ENCODE measurements around the gene MEIOSIN. TPM values are rescaled to one million over a fixed set of nuclear protein-coding genes. Genes with fewer than 3 reads are reported as not detected.

Gene MEIOSIN
- total and polyA plus RNA-seq, 2 of the 4 experiments (the other 2 are of a cell fraction), result not detected

DNA sequence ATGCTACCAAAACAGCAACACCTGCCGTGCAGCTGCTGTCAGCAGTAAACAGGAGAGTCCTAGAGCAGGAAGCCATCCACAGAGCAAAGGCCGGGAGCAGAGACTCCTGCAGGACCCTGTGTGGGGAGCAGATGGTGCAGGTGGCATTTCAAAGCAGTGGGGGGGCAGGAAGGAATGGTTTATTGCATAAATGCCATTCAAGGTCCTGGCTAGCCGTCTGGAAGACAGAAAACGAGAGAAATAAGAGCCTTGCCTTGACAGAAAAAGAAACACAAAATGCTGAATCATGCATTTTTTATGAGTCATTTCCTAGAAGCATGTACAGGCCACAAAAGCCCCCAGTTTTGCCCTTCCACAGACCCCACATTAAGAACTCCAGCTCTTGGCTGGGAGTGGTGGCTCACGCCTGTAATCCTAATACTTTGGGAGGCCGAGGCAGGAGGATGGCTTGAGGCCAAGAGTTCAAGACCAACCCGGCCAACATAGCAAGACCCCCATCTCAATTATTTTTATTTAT is 76.5 kb downstream of the MEIOSIN start:
- H3K23ac ChIP-seq (ENCODE audit: low read depth, low read length), result 0 out of 2 replicates have a peak overlapping the region, but pooled peaks have one; percentile 66
- no peaks in the 10 kb centered on the region for H4K20me1 ChIP-seq (ENCODE audit: insufficient read depth, low read length)
- H2AK9ac ChIP-seq (replicated peaks; ENCODE audit: low read depth, low read length, poor library complexity), result no peak overlapping the region
- H4K91ac ChIP-seq (ENCODE audit: insufficient read depth, low read depth, low read length), result no peak overlapping the region; the same call in 1 of the 2 replicates
- H4K8ac ChIP-seq (ENCODE audit: low read depth in 2 of 2, low read length in 2 of 2), result peak overlapping the region in 1 of 2 experiments; percentile 79; a peak in 1 of 4 replicates
- peak overlapping the region; percentile 73 for H3K4ac ChIP-seq (ENCODE audit: low read depth, low read length)
- no peak overlapping the region for H3K4me3 ChIP-seq (ENCODE audit: insufficient read depth, low read depth, low read length)
- peak overlapping the region; percentile 29 for H2AFZ ChIP-seq (replicated peaks; ENCODE audit: low read length, poor library complexity)
- peak overlapping the region; percentile 79; the same call in 1 of the 2 replicates for H3K27ac ChIP-seq (ENCODE audit: insufficient read depth, low read length)
- no peak overlapping the region for H3K9ac ChIP-seq (ENCODE audit: low read depth, low read length)
- intact Hi-C loops (cut with micrococcal nuclease) (no loop called here), dilution Hi-C loops (cut with HindIII; ENCODE audit: low sequenced_read_pairs, unreplicated experiment) (no loop called here), in situ Hi-C loops (cut with MboI; ENCODE audit: low sequenced_read_pairs) (no loop called here)
- peak overlapping the region; percentile 72 for H2BK5ac ChIP-seq (ENCODE audit: low read depth, low read length, poor library complexity, severe bottlenecking)
- DNase-seq, result peak; percentile 83
- WGBS, 2 experiments (ENCODE audit: extremely low coverage in 2 of 2, insufficient read length in 1 of 2), result 0% methylated on average over 2 of the region's 7 CpGs; no CpG with 5 or more reads in 1 of the 2 experiments
- H3K9me3 ChIP-seq (ENCODE audit: control insufficient read depth, insufficient read depth, low read length), result peaks cover 4% of the 10 kb centered on the region
- peak overlapping the region; percentile 72 for H2BK120ac ChIP-seq (ENCODE audit: low read depth, low read length)
- peaks cover 8% of the 10 kb centered on the region for H3K9me1 ChIP-seq (ENCODE audit: insufficient read depth, low read length)
- H3K18ac ChIP-seq (ENCODE audit: low read depth, low read length), result no peak overlapping the region
- no peak overlapping the region for H3K56ac ChIP-seq (ENCODE audit: extremely low read depth, insufficient read depth, low read length)
- no peak overlapping the region; the same call in 1 of the 2 replicates for H4K5ac ChIP-seq (ENCODE audit: low read depth, low read length)
- TF ChIP-seq, protein P1, sequence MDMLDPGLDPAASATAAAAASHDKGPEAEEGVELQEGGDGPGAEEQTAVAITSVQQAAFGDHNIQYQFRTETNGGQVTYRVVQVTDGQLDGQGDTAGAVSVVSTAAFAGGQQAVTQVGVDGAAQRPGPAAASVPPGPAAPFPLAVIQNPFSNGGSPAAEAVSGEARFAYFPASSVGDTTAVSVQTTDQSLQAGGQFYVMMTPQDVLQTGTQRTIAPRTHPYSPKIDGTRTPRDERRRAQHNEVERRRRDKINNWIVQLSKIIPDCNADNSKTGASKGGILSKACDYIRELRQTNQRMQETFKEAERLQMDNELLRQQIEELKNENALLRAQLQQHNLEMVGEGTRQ (IDR thresholded peaks at IDR 0.05; ENCODE audit: low read depth, low read length), result no peak
- TF ChIP-seq NFE2L2 (IDR thresholded peaks at IDR 0.05; ENCODE audit: low read depth, low read length) (peak; percentile 97), POLR2A (IDR thresholded peaks at IDR 0.05; ENCODE audit: low read depth, low read length) (no peak), SMC3 (IDR thresholded peaks at IDR 0.05; ENCODE audit: low read depth, low read length) (no peak), RAD21 (IDR thresholded peaks at IDR 0.05; ENCODE audit: low read length) (no peak), CEBPB (IDR thresholded peaks at IDR 0.05; ENCODE audit: low read depth, low read length) (peak; percentile 34; the same call in 1 of the 2 replicates), RFX5 (IDR thresholded peaks at IDR 0.05; ENCODE audit: low read depth, low read length) (no peak), FOS (IDR thresholded peaks at IDR 0.05; ENCODE audit: low read depth, low read length) (peak; percentile 75), MXI1 (IDR thresholded peaks at IDR 0.05; ENCODE audit: borderline replicate concordance, low read depth, low read length) (no peak), MAFK (IDR thresholded peaks at IDR 0.05; ENCODE audit: low read depth, low read length) (peak; percentile 99), RCOR1 (IDR thresholded peaks at IDR 0.05; ENCODE audit: insufficient replicate concordance, low read length) (no peak), BHLHE40 (IDR thresholded peaks at IDR 0.05; ENCODE audit: low read depth, low read length) (no peak)
- TF ChIP-seq, protein P2, sequence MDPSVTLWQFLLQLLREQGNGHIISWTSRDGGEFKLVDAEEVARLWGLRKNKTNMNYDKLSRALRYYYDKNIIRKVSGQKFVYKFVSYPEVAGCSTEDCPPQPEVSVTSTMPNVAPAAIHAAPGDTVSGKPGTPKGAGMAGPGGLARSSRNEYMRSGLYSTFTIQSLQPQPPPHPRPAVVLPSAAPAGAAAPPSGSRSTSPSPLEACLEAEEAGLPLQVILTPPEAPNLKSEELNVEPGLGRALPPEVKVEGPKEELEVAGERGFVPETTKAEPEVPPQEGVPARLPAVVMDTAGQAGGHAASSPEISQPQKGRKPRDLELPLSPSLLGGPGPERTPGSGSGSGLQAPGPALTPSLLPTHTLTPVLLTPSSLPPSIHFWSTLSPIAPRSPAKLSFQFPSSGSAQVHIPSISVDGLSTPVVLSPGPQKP (IDR thresholded peaks at IDR 0.05; ENCODE audit: borderline replicate concordance, low read depth, low read length), result no peak
- H2BK15ac ChIP-seq (ENCODE audit: low read depth, low read length), result no peak overlapping the region; the same call in 2 of the 3 replicates
- H2AK5ac ChIP-seq (ENCODE audit: low read depth, low read length), result no peak overlapping the region
- ChIA-PET CTCF (interaction anchor here (0.7 kb wide), 1 partner anchor 10 kb away, joined by 3 read pairs; no protein-coding TSS in a partner anchor), POLR2A (ENCODE audit: unreplicated experiment) (no interaction called here)
- peak; percentile 71 for ATAC-seq (ENCODE audit: low read depth)
- peak overlapping the region; percentile 23; the same call in 1 of the 2 replicates for H2BK20ac ChIP-seq (ENCODE audit: low read depth, low read length)
- H3K36me3 ChIP-seq (ENCODE audit: control insufficient read depth, insufficient read depth, low read length), result peaks cover 3% of the 10 kb centered on the region; the same call in 1 of the 2 replicates
- H3K4me1 ChIP-seq (ENCODE audit: control insufficient read depth, insufficient read depth, low read length), result peaks cover 10% of the 10 kb centered on the region
- H3K14ac ChIP-seq (replicated peaks; ENCODE audit: low read depth, low read length), result peak overlapping the region; percentile 34
- no peaks in the 10 kb centered on the region for H3K27me3 ChIP-seq (ENCODE audit: control insufficient read depth, insufficient read depth, low read length)
- peak overlapping the region; percentile 44 for H3K4me2 ChIP-seq (ENCODE audit: low read depth, low read length)
- H3K79me1 ChIP-seq (ENCODE audit: low read depth in 1 of 2, low read length in 2 of 2), result no peaks in the 10 kb centered on the region
- no TSS peak for BruUV-seq (replicated peaks)
